GM12891 (cell line): ENCODE results near the gene MAGI1.

Experiments
- POLR2A ChIP-seq: IDR thresholded peaks from 2 replicates; pipeline ENCODE4 v1.6.1; 2011; ENCODE audit warnings: low read depth, low read length, control low read depth
- POU2F2 ChIP-seq: IDR thresholded peaks from 2 replicates; pipeline ENCODE4 v1.6.1; 2011; ENCODE audit warnings: low read depth, mild to moderate bottlenecking, control low read depth, low read length, moderate library complexity

GRCh38 chr3:65569129-65569528, 469.6 kb downstream of the MAGI1 start:
- TF ChIP-seq POLR2A (no peak), POU2F2 (no peak)
